Neuronal stem cell (in vitro differentiated cells): ENCODE results near the gene PSMD11. TPM values are rescaled to one million over a fixed set of nuclear protein-coding genes. Genes with fewer than 3 reads are reported as not detected.

ENCODE experiments used
- small RNA-seq: library from polyadenylated mRNA; stranded (forward); fragments of <200 nt; extraction: miRNeasy Mini kit (QIAGEN cat#:217004); gene quantifications from one replicate; pipeline ENCODE3, GENCODE V24; 2013; ENCODE audit not compliant: insufficient read depth

The PSMD11 gene

Small RNA genes lying within 50 kb of the gene (small RNA-seq; reads per million reads assigned to genes)
- gene AC005899.2, result not detected
- not detected for gene AC005899.6
- gene RF00019, result not detected
